GM12891 (cell line): Measurements from ENCODE around the gene NGEF.

ENCODE experiments used
- PAX5 ChIP-seq: IDR thresholded peaks from 2 replicates; pipeline ENCODE4 v1.6.1; 2011; ENCODE audit warnings: low read length, moderate library complexity, mild to moderate bottlenecking; ENCODE audit not compliant: insufficient read depth, severe bottlenecking
- POLR2A ChIP-seq: IDR thresholded peaks from 2 replicates; pipeline ENCODE4 v1.6.1; 2011; ENCODE audit warnings: low read depth, low read length, control low read depth
- POLR2AphosphoS5 ChIP-seq: IDR thresholded peaks from 2 replicates; pipeline ENCODE4 v1.6.1; 2011; ENCODE audit warnings: low read depth, low read length, control low read depth
- POU2F2 ChIP-seq: IDR thresholded peaks from 2 replicates; pipeline ENCODE4 v1.6.1; 2011; ENCODE audit warnings: low read depth, mild to moderate bottlenecking, control low read depth, low read length, moderate library complexity
- SPI1 ChIP-seq: IDR thresholded peaks from 2 replicates; pipeline ENCODE4 v1.6.1; 2011; ENCODE audit warnings: low read depth, low read length, control low read depth
- TAF1 ChIP-seq: IDR thresholded peaks from 2 replicates; pipeline ENCODE4 v1.6.1; 2011; ENCODE audit warnings: low read depth, low read length, control low read depth

DNA sequence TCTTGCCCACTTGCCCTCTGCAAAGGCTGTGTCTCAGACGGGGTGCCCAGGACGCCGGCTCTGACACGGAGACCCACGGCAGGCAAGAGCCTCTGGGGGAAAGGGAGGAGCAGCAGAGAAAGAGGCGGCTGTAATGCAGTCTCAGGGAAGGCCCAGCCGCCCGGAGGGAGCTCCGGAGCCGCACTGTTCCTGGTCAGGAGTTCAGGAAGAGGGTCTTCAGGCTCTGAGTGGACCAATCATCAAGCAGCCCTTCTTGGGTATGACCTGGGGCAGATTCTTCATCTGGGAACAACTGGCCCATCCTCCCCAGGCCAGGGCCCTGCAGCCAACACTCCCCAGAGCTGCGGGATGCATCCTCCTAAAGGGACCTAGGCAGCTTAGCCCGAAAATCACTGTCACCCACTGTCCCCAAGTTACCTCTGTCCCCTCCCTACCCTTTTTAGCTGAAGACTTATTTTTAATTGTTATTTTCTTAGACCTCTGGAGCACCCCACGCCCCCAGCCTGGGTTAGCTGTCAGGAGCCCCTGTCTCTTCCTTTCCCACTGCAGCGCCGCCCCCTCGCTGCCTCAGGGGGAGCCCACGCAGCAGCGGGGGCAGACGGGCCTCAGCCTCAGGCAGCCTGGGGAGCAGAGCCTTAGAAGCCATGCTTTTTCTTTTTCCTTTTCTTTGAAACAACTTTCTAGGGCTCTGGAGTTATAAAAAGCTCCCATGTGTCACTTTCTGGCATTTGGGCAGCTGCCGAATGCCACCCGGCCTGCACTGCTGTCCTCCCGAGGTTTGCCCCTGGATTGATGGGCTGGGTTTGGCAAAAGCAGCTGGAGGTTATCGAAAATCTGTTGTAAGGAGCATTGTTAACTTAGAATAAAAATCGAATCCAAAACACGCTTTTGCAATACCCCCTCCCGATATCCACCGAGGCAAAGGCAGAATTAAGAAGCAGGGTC is 18.8 kb upstream of the NGEF start:
- TF ChIP-seq POLR2A (no peak), TAF1 (no peak), POLR2AphosphoS5 (no peak), SPI1 (no peak), POU2F2 (no peak), PAX5 (no peak)
